Breast epithelium (tissue), 3 donors: ENCODE results near the gene RAB43.

Experiments used
- POLR2A ChIP-seq: fragments of 450-650 bp; IDR thresholded peaks from one replicate; pipeline ENCODE4 v1.6.1; 2016; ENCODE audit warnings: antibody characterized with exemption, mild to moderate bottlenecking, moderate library complexity
- POLR2AphosphoS5 ChIP-seq, 3 donors: sonication (generic); formaldehyde crosslinking; IDR thresholded peaks; one replicate each; pipeline ENCODE4 v1.6.1; 2017; ENCODE audit warnings: antibody characterized with exemption in 3 of 3
- TF ChIP-seq, protein P1 (sequence below), 3 donors: fragments of 450-650 bp; IDR thresholded peaks; one replicate each; pipeline ENCODE4 v1.5.1; 2016 to 2017; ENCODE audit warnings: antibody characterized with exemption in 3 of 3, mild to moderate bottlenecking in 3 of 3, moderate library complexity in 3 of 3

DNA sequence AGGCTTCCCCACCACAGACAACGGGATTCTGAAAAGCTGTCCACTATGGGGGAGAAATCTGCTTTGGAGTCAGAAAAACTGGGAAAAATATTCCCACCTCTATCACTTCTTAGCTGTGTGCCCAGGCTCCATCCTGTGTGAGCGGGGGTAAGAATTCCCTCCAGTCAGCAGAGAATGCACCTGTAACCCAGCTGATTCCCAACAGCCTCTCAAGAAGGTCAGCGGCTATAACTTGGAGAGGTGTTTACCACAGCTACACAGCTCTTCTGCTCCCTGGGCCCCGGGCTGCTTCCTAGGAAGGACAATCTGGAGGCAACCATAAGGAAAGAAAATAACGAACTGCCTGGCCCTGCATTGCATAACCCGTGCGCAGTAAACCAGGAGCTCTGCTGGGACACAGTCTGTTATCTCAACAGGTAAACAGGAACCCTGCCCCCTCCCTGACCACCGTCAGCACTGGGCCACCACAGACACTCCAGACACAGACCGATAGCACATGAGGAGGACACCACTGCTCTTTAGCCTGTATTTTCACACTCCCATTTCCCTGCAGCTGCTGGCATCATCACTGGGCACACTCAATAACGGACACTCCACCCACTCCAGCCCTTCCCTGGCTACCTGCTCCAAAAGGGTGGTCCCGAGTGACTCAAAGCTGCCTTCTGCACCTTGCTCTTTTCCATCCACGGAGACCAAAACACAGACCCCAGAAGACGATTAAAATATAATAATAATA, 2.1 kb downstream of the RAB43 start:
- TF ChIP-seq, protein P1, sequence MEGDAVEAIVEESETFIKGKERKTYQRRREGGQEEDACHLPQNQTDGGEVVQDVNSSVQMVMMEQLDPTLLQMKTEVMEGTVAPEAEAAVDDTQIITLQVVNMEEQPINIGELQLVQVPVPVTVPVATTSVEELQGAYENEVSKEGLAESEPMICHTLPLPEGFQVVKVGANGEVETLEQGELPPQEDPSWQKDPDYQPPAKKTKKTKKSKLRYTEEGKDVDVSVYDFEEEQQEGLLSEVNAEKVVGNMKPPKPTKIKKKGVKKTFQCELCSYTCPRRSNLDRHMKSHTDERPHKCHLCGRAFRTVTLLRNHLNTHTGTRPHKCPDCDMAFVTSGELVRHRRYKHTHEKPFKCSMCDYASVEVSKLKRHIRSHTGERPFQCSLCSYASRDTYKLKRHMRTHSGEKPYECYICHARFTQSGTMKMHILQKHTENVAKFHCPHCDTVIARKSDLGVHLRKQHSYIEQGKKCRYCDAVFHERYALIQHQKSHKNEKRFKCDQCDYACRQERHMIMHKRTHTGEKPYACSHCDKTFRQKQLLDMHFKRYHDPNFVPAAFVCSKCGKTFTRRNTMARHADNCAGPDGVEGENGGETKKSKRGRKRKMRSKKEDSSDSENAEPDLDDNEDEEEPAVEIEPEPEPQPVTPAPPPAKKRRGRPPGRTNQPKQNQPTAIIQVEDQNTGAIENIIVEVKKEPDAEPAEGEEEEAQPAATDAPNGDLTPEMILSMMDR (IDR thresholded peaks at IDR 0.05): no peak
- TF ChIP-seq POLR2A (no peak), POLR2AphosphoS5 (IDR thresholded peaks at IDR 0.05) (peak in 1 of 3 donors; percentile 13)
